A673 (cell line): ENCODE data around the gene CNRIP1. TPM values are rescaled to one million over a fixed set of nuclear protein-coding genes. Genes with fewer than 3 reads are reported as not detected.

Experiments
- BruUV-seq: library from RNA; stranded (reverse); fragments of 400-500 nt; replicated peaks from 2 replicates; lab custom pipeline; 2021; lab: Mats Ljungman, UMichigan
- CTCF ChIA-PET: fragments of 300-600 bp; sonication (Branson Sonifier 250); formaldehyde crosslinking; loops from one replicate; lab custom pipeline; 2022; ENCODE audit warnings: antibody characterized with exemption; lab: Charles Lee
- POLR2A ChIA-PET: fragments of 300-600 bp; sonication (Branson Sonifier 250); formaldehyde crosslinking; loops from one replicate; lab custom pipeline; 2022; ENCODE audit warnings: antibody characterized with exemption; ENCODE audit not compliant: low non-redundant PET; lab: Charles Lee
- DNase-seq: peaks from one replicate; pipeline ENCODE4 v3.0.0-alpha.2; 2015; ENCODE audit warnings: low spot score
- H3K27ac ChIP-seq: fragments of 200-600 bp; sonication (generic); 2 replicates; pipeline ENCODE4 v1.5.1; 2016; ENCODE audit warnings: mixed run types, low read depth, mild to moderate bottlenecking, mixed read lengths, antibody characterized with exemption, low read length; ENCODE audit not compliant: poor library complexity, severe bottlenecking
- H3K27me3 ChIP-seq: fragments of 200-600 bp; sonication (generic); replicated peaks from 2 replicates; pipeline ENCODE4 v1.6.1; 2017; ENCODE audit warnings: mixed run types, low read depth, mild to moderate bottlenecking, mixed read lengths, antibody characterized with exemption, low read length; ENCODE audit not compliant: insufficient read depth, poor library complexity
- H3K36me3 ChIP-seq: fragments of 200-600 bp; sonication (generic); 2 replicates; pipeline ENCODE4 v1.6.1; 2016; ENCODE audit warnings: mixed run types, mild to moderate bottlenecking, mixed read lengths, antibody characterized with exemption, low read length; ENCODE audit not compliant: insufficient read depth, poor library complexity, severe bottlenecking
- H3K4me1 ChIP-seq: fragments of 200-600 bp; sonication (generic); 2 replicates; pipeline ENCODE4 v1.6.1; 2017; ENCODE audit warnings: mixed run types, mild to moderate bottlenecking, mixed read lengths, antibody characterized with exemption, low read length; ENCODE audit not compliant: insufficient read depth, poor library complexity, severe bottlenecking
- H3K4me3 ChIP-seq: fragments of 200-600 bp; sonication (generic); 2 replicates; pipeline ENCODE4 v1.5.1; 2016; ENCODE audit warnings: low read depth, mixed run types, mild to moderate bottlenecking, mixed read lengths, low read length; ENCODE audit not compliant: poor library complexity, severe bottlenecking
- H3K9me3 ChIP-seq: fragments of 200-600 bp; sonication (generic); 2 replicates; pipeline ENCODE4 v1.6.1; 2016; ENCODE audit warnings: mixed run types, low read depth, mild to moderate bottlenecking, mixed read lengths, antibody characterized with exemption, low read length; ENCODE audit not compliant: poor library complexity, severe bottlenecking
- CTCF ChIP-seq: fragments of 300-800, 200-600 bp; sonication (generic); conservative IDR thresholded peaks from 2 replicates; pipeline ENCODE4 v1.5.1; 2017; ENCODE audit warnings: low read depth, mild to moderate bottlenecking, antibody characterized with exemption, low read length, moderate library complexity, mixed read lengths
- EZH2 ChIP-seq: fragments of 200-600 bp; sonication (generic); IDR thresholded peaks from 2 replicates; pipeline ENCODE4 v1.6.1; 2017; ENCODE audit warnings: borderline replicate concordance, low read depth, mild to moderate bottlenecking, mixed read lengths, antibody characterized with exemption, low read length; ENCODE audit not compliant: poor library complexity, severe bottlenecking
- intact Hi-C: fragments of 100-400 bp; cut with micrococcal nuclease; formaldehyde crosslinking; loops from one replicate; pipeline ENCODE4 v1.10.0; 2022; ENCODE audit not compliant: unreplicated experiment
- total RNA-seq: library from RNA; stranded (reverse); gene quantifications from 2 replicates; pipeline ENCODE4 v1.2.3, GENCODE V29; 2021

The CNRIP1 gene
- total RNA-seq, 1 experiment from 2014 or later, result 18.4 TPM

GRCh38 chr2:68263632-68264031 lies 56.1 kb downstream of the CNRIP1 start:
- Histone ChIP-seq H3K4me3 (no peak overlapping the region), H3K36me3 (no peaks in the 10 kb centered on the region), H3K27ac (no peak overlapping the region), H3K9me3 (no peaks in the 10 kb centered on the region), H3K27me3 (no peaks in the 10 kb centered on the region), H3K4me1 (no peaks in the 10 kb centered on the region)
- DNase-seq, result no peak
- TF ChIP-seq CTCF, result no peak
- no peak for TF ChIP-seq EZH2
- CTCF ChIA-PET, result no interaction called here
- intact Hi-C loops, result no loop called here
- BruUV-seq, result no TSS peak
- POLR2A ChIA-PET, result no interaction called here

- Histone ChIP-seq H3K27ac (no peak overlapping the region), H3K27me3 (no peaks in the 10 kb centered on the region), H3K4me3 (no peak overlapping the region), H3K4me1 (no peaks in the 10 kb centered on the region), H3K9me3 (no peaks in the 10 kb centered on the region), H3K36me3 (no peaks in the 10 kb centered on the region)
- BruUV-seq, result no TSS peak
- no peak for DNase-seq
- TF ChIP-seq EZH2, result no peak
- no peak for TF ChIP-seq CTCF
- CTCF ChIA-PET, result no interaction called here
- POLR2A ChIA-PET, result no interaction called here
- intact Hi-C loops, result no loop called here
These were observed 60.9 kb downstream of the CNRIP1 start for GRCh38 chr2:68258851-68259250.

- Histone ChIP-seq H3K9me3 (no peaks in the 10 kb centered on the region), H3K27me3 (no peaks in the 10 kb centered on the region), H3K4me1 (no peaks in the 10 kb centered on the region), H3K4me3 (no peak overlapping the region), H3K27ac (no peak overlapping the region), H3K36me3 (no peaks in the 10 kb centered on the region)
- intact Hi-C loops, result no loop called here
- POLR2A ChIA-PET, result no interaction called here
- DNase-seq, result no peak
- BruUV-seq, result no TSS peak
- CTCF ChIA-PET, result no interaction called here
- TF ChIP-seq EZH2, result no peak
- no peak for TF ChIP-seq CTCF
These were observed 63.7 kb downstream of the CNRIP1 start for GRCh38 chr2:68256093-68256450.
